ENCODE results near the gene IAH1. TPM values are rescaled to one million over a fixed set of nuclear protein-coding genes. Genes with fewer than 3 reads are reported as not detected.

Gene IAH1
- polyA plus RNA-seq, 1 donor: 41.8 TPM

- no peak for DNase-seq
These were observed 53.8 kb downstream of the IAH1 start for GRCh38 chr2:9527995-9528787.

GRCh38 chr2:9532421-9532820 lies 58.1 kb downstream of the IAH1 start:
- no peak for DNase-seq

DNA sequence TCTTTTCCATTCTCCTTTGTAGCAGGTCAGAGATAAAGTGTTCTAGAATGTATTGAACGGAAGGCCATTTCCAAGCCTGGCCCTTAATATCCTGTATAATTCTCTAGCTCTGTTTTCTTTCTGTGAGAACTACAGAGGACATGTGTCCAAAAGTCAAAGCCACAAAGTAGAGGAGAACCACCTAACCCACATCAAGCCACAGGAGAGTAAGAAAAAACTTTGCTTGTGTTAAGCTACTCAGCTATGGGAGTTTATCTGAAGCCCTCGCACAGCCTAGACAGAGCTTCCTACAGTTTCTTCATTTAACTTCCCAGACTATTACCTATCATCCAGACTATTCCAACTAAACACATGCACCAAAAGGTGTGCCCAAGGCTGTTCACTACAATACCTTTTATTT lies 59.3 kb downstream of the IAH1 start:
- DNase-seq: no peak

- no peak for DNase-seq
These were observed 60.8 kb downstream of the IAH1 start for GRCh38 chr2:9535177-9535576.

GRCh38 chr2:9536504-9536903 lies 62.2 kb downstream of the IAH1 start:
- no peak for DNase-seq

GRCh38 chr2:9538000-9538507 lies 63.7 kb downstream of the IAH1 start:
- DNase-seq: peak; percentile 26

Other genes starting within 250 kb of the IAH1 start
- 55.9 TPM for gene ITGB1BP1, start 51.0 kb upstream of the IAH1 start, polyA plus RNA-seq (ENCODE audit: insufficient read length)
- 32.9 TPM for gene CPSF3, start 50.9 kb upstream of the IAH1 start, polyA plus RNA-seq (ENCODE audit: insufficient read length)
- 26.8 TPM for gene ADAM17, start 81.3 kb downstream of the IAH1 start, polyA plus RNA-seq (ENCODE audit: insufficient read length)
- gene YWHAQ, start 156.4 kb downstream of the IAH1 start, polyA plus RNA-seq (ENCODE audit: insufficient read length): 186 TPM

All from hindlimb muscle (tissue), 1 donor.